Measurements from ENCODE around the gene BATF3.

Gene BATF3

GRCh38 chr1:212684076-212684475 lies 15.6 kb downstream of the BATF3 start:
- no peaks in the 10 kb centered on the region for H3K9me3 ChIP-seq
- TF ChIP-seq, protein P1, sequence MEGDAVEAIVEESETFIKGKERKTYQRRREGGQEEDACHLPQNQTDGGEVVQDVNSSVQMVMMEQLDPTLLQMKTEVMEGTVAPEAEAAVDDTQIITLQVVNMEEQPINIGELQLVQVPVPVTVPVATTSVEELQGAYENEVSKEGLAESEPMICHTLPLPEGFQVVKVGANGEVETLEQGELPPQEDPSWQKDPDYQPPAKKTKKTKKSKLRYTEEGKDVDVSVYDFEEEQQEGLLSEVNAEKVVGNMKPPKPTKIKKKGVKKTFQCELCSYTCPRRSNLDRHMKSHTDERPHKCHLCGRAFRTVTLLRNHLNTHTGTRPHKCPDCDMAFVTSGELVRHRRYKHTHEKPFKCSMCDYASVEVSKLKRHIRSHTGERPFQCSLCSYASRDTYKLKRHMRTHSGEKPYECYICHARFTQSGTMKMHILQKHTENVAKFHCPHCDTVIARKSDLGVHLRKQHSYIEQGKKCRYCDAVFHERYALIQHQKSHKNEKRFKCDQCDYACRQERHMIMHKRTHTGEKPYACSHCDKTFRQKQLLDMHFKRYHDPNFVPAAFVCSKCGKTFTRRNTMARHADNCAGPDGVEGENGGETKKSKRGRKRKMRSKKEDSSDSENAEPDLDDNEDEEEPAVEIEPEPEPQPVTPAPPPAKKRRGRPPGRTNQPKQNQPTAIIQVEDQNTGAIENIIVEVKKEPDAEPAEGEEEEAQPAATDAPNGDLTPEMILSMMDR (IDR thresholded peaks at IDR 0.05; ENCODE audit: low read depth, low read length), result no peak
- DNase-seq, result no peak
- H3K4me1 ChIP-seq, result peaks cover 6% of the 10 kb centered on the region; the same call in 1 of the 2 replicates
- H3K36me3 ChIP-seq, result no peaks in the 10 kb centered on the region
- H3K4me3 ChIP-seq (ENCODE audit: low read depth, low read length), result no peak overlapping the region
- H3K27me3 ChIP-seq, result no peaks in the 10 kb centered on the region

DNA sequence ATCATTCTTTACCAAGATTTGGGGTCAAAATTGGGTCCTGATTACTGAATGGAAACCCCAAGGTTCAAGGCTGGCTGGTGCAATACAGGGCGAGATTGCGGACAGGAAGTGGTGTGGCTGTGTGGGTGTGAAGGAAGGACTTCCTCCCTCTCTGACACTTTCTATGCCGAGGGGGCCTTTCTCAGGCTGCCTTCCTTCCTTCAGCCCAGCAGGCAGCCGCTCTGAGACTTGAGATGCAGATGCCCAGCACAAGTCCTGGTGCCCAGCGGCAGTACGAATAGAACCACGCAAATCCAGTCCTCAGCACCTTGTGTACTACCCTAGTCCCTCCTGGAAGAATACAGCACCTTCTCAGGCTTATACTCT lies 16.3 kb downstream of the BATF3 start:
- no peak for DNase-seq
- Histone ChIP-seq H3K9me3 (no peaks in the 10 kb centered on the region), H3K4me3 (ENCODE audit: low read depth, low read length) (no peak overlapping the region), H3K27me3 (no peaks in the 10 kb centered on the region), H3K36me3 (no peaks in the 10 kb centered on the region), H3K4me1 (peaks cover 6% of the 10 kb centered on the region; the same call in 1 of the 2 replicates)
- TF ChIP-seq, protein P1 (IDR thresholded peaks at IDR 0.05; ENCODE audit: low read depth, low read length), result no peak

DNA sequence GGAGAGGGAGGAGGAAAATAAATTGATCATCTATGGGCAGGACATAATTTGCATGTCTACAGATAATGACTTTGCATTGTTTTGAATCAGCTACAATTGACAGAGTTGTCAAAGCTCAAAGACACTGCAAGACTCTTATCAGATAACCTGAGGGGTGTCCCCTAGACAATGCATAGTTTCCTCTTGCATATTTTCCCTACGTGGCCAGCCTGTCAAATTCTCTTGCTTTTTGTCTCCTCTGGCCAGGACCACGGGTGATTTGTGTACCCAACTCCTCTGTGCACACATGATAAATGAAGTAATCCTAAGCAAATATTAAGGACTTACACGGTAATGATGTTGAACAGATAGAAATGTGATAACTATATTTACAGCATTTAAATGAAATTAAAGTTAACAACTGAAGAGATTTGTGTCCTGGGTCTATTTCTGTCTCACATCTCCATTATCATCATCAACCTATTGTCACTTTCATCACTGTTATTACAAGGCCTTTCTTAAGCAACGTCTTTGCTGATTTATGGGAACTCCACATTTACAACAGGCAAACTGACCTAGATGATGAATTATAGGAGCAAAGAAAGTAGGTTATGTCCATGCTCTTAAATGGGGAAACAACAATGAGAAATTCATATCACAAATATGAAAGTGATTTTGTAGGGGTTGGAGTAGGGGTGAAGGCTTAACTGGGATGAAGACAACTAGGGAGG lies 18.8 kb downstream of the BATF3 start:
- Histone ChIP-seq H3K27me3 (no peaks in the 10 kb centered on the region), H3K36me3 (no peaks in the 10 kb centered on the region), H3K9me3 (no peaks in the 10 kb centered on the region), H3K4me1 (peaks cover 6% of the 10 kb centered on the region; the same call in 1 of the 2 replicates), H3K4me3 (ENCODE audit: low read depth, low read length) (no peak overlapping the region)
- no peak for DNase-seq
- TF ChIP-seq, protein P1 (IDR thresholded peaks at IDR 0.05; ENCODE audit: low read depth, low read length), result no peak

DNA sequence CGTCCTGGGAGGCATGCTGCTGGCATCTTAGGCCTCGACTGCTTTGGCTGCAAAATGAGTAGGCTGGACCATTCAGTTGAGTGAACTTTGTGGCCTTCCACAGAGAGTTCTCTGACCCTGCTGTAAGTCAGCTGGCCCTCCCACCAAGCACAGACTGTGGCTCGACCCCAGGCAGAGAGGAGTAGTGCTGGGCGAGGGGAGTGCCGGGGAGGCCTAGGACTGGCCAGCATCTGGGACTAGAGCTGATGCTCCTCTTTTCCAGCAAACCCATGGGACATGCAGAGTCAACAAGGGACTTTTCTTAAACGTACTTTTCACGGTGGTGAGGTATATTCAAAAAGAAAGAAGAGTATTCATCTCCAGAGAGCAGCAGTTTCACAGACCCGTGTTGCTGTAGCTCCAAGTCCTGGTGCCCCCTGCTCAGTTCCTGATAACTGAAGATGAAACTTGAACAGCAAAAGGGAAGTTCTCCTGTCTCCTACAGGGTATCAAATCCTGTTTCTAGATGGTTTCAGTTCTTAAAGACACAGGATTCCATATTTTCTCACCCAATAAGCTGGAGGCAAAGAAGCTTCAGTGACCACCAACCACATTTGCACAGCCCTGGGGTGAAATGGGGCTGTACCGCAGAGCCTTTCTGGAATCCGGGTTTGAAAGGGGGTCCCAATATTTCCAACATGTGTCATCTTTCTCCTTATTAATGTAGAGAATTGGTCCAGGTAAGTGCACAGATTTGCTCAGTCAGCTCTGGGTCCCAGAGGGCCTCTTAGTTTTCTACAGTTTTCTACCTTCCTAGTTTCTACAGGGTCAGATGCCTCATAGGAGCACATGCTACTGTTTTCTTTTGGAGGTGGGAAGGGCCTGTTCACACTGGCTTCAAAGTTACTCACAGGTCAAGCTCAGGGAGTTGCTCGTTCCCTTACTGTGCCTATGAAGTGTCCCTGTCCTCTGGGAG lies 20.9 kb downstream of the BATF3 start:
- Histone ChIP-seq H3K4me1 (peaks cover 6% of the 10 kb centered on the region; the same call in 1 of the 2 replicates), H3K36me3 (no peaks in the 10 kb centered on the region), H3K9me3 (no peaks in the 10 kb centered on the region), H3K27me3 (no peaks in the 10 kb centered on the region), H3K4me3 (ENCODE audit: low read depth, low read length) (no peak overlapping the region)
- no peak for DNase-seq
- TF ChIP-seq, protein P1 (IDR thresholded peaks at IDR 0.05; ENCODE audit: low read depth, low read length), result no peak

DNA sequence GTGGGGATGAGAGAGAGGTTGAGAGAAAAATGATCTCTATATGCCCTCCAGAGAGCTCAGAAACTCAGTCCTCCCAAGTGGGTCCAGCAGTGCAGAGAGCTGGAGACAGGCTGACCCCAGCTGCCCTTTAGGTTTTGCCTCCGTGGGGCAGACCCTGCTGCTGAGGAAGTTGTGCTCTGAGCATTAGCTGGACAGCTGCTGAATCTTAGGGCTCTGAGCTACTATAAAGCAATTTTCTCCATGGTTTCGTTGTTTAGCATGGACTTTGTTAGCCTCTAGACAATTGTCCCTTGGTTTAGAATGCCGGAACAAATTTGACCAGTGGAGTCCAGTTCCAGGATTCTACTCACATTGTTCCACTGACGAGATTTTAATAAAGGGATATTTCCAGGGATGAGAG lies 22.1 kb downstream of the BATF3 start:
- H3K4me3 ChIP-seq (ENCODE audit: low read depth, low read length), result no peak overlapping the region
- peaks cover 6% of the 10 kb centered on the region; the same call in 1 of the 2 replicates for H3K4me1 ChIP-seq
- H3K9me3 ChIP-seq, result no peaks in the 10 kb centered on the region
- no peaks in the 10 kb centered on the region for H3K36me3 ChIP-seq
- TF ChIP-seq, protein P1 (IDR thresholded peaks at IDR 0.05; ENCODE audit: low read depth, low read length), result no peak
- H3K27me3 ChIP-seq, result no peaks in the 10 kb centered on the region
- DNase-seq, result no peak
